Measurements from ENCODE around the gene CDHR5. TPM values are rescaled to one million over a fixed set of nuclear protein-coding genes. Genes with fewer than 3 reads are reported as not detected.

The CDHR5 gene
- total and polyA plus RNA-seq, 2 donors = 0.05 TPM; not detected in 1

DNA sequence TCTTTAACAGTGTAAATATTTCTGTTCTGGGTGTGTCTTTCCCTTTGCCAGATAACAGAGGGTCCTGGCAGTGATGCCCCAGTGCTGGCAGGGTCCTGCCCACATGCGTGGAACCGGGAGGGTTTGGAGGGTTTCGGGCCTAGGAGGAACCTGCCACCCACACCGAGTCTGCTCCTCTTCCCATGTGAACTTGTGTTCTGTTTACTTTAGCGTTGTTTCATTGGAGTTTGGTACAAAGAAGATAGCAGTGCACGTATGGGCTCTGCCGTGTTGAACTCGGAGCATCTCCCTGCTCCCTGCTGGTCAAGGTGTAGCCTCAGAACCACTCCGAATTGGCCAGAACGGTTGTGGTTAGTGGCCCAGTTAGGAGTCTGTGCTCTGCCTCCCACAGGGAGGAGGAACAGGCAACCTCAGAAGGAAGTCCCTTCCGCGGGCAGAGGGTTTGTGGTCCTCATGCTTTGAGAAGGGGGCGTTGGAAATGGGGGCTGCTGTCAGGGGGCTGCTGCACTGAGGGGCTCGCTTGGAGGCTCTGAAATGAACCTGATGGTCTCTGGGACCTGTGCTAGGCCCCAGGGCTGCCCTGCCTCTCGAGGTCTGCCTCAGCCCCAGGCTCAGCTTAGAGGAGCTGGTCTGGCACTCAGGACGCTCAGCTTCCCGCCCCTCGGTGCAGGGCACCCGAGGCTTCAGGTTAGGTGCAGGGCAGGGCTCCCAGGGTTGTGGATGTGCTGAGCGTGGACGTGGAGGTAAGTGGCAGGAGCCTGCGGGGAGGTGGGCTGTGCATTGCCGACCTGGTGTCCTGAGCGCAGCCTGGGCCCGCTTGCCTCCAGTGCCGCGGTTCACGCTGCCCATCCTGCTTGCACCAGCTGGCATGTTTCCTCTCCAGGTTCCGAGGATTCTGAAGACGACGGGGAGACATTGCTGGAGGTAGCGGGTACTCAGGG lies 38.1 kb downstream of the CDHR5 start:
- no peaks in the 10 kb centered on the region for H3K27me3 ChIP-seq (ENCODE audit: control insufficient read depth in 2 of 2, insufficient read depth in 1 of 2, low read length in 1 of 2)
- peaks cover 1 to 5% of the 10 kb centered on the region in 2 donors for H3K9me3 ChIP-seq (ENCODE audit: control insufficient read depth in 2 of 2, insufficient read depth in 1 of 2, low read length in 1 of 2)
- H3K4me1 ChIP-seq (ENCODE audit: control insufficient read depth in 2 of 2, insufficient read depth in 2 of 2, low read length in 2 of 2) = peaks cover 0 to 10% of the 10 kb centered on the region in 2 donors
- WGBS = 95% methylated on average over 32 of the region's 32 CpGs
- no peak for DNase-seq (ENCODE audit: low read depth in 6 of 9, low spot score in 9 of 9)
- no peak overlapping the region for H3K27ac ChIP-seq (ENCODE audit: low read depth in 1 of 2, low read length in 1 of 2)
- H3K4me3 ChIP-seq (ENCODE audit: low read length in 2 of 2) = no peak overlapping the region
- H3K36me3 ChIP-seq (ENCODE audit: control insufficient read depth in 2 of 2, insufficient read depth in 2 of 2, low read length in 1 of 2) = peaks cover 66 to 70% of the 10 kb centered on the region in 2 donors

DNA sequence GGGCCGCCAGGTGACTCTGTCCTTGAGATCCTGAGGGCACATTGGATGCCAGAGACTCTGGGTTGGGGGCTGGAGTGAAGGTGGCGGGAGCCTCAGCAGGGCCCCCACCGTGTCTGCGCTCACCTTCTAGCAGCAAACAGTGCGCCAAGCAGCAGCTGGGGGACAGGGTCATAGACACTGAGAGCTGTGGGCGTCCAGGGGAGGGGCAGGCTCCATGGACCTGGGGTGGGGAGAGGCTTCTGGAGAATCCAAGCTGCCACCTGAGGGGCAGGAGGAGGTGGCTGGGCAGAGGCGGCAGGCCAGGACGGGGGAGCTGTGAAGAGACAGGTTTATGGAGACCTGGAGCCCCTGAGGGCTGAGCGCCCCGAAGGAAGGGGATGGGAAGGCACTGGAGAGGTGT lies 40.5 kb downstream of the CDHR5 start:
- H3K36me3 ChIP-seq (ENCODE audit: control insufficient read depth in 2 of 2, insufficient read depth in 2 of 2, low read length in 1 of 2) = peaks cover 48 to 59% of the 10 kb centered on the region in 2 donors
- peaks cover 6 to 24% of the 10 kb centered on the region in 2 donors for H3K4me1 ChIP-seq (ENCODE audit: control insufficient read depth in 2 of 2, insufficient read depth in 2 of 2, low read length in 2 of 2)
- WGBS = 99% methylated on average over 10 of the region's 10 CpGs
- H3K9me3 ChIP-seq (ENCODE audit: control insufficient read depth in 2 of 2, insufficient read depth in 1 of 2, low read length in 1 of 2) = peaks cover 0 to 5% of the 10 kb centered on the region in 2 donors
- H3K27ac ChIP-seq (ENCODE audit: low read depth in 1 of 2, low read length in 1 of 2) = no peak overlapping the region
- H3K4me3 ChIP-seq (ENCODE audit: low read length in 2 of 2) = no peak overlapping the region
- no peaks in the 10 kb centered on the region for H3K27me3 ChIP-seq (ENCODE audit: control insufficient read depth in 2 of 2, insufficient read depth in 1 of 2, low read length in 1 of 2)
- no peak for DNase-seq (ENCODE audit: low read depth in 6 of 9, low spot score in 9 of 9)

DNA sequence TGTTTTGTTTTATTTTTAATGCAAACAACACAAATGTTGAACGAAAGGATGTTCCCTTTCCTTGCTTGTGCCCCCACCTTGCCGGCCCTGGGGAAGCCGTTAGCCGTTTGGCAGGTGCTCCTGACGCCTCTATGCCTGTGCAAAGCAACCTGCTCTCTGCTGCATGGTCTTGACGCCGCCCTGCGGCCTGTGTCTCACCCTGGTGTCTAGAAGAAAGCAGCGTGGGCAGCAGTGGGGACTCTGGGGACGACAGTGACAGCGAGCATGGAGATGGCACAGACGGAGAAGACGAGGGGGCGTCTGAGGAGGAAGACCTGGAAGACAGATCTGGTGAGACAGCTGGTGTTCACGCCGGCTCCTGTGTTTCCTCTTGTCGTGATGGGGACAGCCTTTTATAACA lies 43.0 kb downstream of the CDHR5 start:
- DNase-seq (ENCODE audit: low read depth in 6 of 9, low spot score in 9 of 9) = no peak
- Histone ChIP-seq H3K27ac (ENCODE audit: low read depth in 1 of 2, low read length in 1 of 2) (no peak overlapping the region), H3K9me3 (ENCODE audit: control insufficient read depth in 2 of 2, insufficient read depth in 1 of 2, low read length in 1 of 2) (peaks cover 0 to 5% of the 10 kb centered on the region in 2 donors), H3K4me1 (ENCODE audit: control insufficient read depth in 2 of 2, insufficient read depth in 2 of 2, low read length in 2 of 2) (peaks cover 23 to 37% of the 10 kb centered on the region in 2 donors), H3K36me3 (ENCODE audit: control insufficient read depth in 2 of 2, insufficient read depth in 2 of 2, low read length in 1 of 2) (peaks cover 34 to 38% of the 10 kb centered on the region in 2 donors), H3K4me3 (ENCODE audit: low read length in 2 of 2) (no peak overlapping the region), H3K27me3 (ENCODE audit: control insufficient read depth in 2 of 2, insufficient read depth in 1 of 2, low read length in 1 of 2) (no peaks in the 10 kb centered on the region)
- 96% methylated on average over 17 of the region's 17 CpGs for WGBS

DNA sequence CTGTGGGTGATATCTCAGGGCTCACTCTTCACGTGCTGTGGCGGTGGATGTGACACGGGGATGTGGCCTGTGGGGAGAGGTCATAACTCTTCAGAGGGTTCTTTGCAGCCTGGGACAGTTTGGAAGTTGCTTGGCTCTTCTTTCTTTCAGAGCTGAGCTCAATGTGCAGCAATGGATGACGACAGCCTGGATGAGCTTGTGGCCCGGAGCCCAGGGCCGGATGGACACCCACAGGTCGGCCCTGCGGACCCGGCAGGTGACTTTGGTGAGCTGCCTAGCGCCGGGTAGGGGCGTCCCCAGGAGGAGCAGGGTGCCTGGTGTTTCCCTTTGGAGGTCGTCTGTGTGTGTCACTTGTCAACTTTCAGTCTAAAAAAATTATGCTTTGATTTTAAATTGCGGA lies 43.4 kb downstream of the CDHR5 start:
- Histone ChIP-seq H3K36me3 (ENCODE audit: control insufficient read depth in 2 of 2, insufficient read depth in 2 of 2, low read length in 1 of 2) (peaks cover 29 to 34% of the 10 kb centered on the region in 2 donors), H3K27me3 (ENCODE audit: control insufficient read depth in 2 of 2, insufficient read depth in 1 of 2, low read length in 1 of 2) (no peaks in the 10 kb centered on the region), H3K4me1 (ENCODE audit: control insufficient read depth in 2 of 2, insufficient read depth in 2 of 2, low read length in 2 of 2) (peaks cover 23 to 37% of the 10 kb centered on the region in 2 donors), H3K4me3 (ENCODE audit: low read length in 2 of 2) (no peak overlapping the region), H3K27ac (ENCODE audit: low read depth in 1 of 2, low read length in 1 of 2) (no peak overlapping the region), H3K9me3 (ENCODE audit: control insufficient read depth in 2 of 2, insufficient read depth in 1 of 2, low read length in 1 of 2) (peaks cover 0 to 5% of the 10 kb centered on the region in 2 donors)
- no peak for DNase-seq (ENCODE audit: low read depth in 6 of 9, low spot score in 9 of 9)
- 95% methylated on average over 14 of the region's 14 CpGs for WGBS

GRCh38 chr11:579830-580601 lies 44.7 kb downstream of the CDHR5 start:
- Histone ChIP-seq H3K4me3 (ENCODE audit: low read length in 2 of 2) (no peak overlapping the region), H3K9me3 (ENCODE audit: control insufficient read depth in 2 of 2, insufficient read depth in 1 of 2, low read length in 1 of 2) (peaks cover 0 to 5% of the 10 kb centered on the region in 2 donors), H3K36me3 (ENCODE audit: control insufficient read depth in 2 of 2, insufficient read depth in 2 of 2, low read length in 1 of 2) (peaks cover 26 to 31% of the 10 kb centered on the region in 2 donors), H3K4me1 (ENCODE audit: control insufficient read depth in 2 of 2, insufficient read depth in 2 of 2, low read length in 2 of 2) (peaks cover 23 to 43% of the 10 kb centered on the region in 2 donors), H3K27me3 (ENCODE audit: control insufficient read depth in 2 of 2, insufficient read depth in 1 of 2, low read length in 1 of 2) (peaks cover 0 to 6% of the 10 kb centered on the region in 2 donors), H3K27ac (ENCODE audit: low read depth in 1 of 2, low read length in 1 of 2) (no peak overlapping the region)
- WGBS = 96% methylated on average over 20 of the region's 20 CpGs
- no peak for DNase-seq (ENCODE audit: low read depth in 6 of 9, low spot score in 9 of 9)

DNA sequence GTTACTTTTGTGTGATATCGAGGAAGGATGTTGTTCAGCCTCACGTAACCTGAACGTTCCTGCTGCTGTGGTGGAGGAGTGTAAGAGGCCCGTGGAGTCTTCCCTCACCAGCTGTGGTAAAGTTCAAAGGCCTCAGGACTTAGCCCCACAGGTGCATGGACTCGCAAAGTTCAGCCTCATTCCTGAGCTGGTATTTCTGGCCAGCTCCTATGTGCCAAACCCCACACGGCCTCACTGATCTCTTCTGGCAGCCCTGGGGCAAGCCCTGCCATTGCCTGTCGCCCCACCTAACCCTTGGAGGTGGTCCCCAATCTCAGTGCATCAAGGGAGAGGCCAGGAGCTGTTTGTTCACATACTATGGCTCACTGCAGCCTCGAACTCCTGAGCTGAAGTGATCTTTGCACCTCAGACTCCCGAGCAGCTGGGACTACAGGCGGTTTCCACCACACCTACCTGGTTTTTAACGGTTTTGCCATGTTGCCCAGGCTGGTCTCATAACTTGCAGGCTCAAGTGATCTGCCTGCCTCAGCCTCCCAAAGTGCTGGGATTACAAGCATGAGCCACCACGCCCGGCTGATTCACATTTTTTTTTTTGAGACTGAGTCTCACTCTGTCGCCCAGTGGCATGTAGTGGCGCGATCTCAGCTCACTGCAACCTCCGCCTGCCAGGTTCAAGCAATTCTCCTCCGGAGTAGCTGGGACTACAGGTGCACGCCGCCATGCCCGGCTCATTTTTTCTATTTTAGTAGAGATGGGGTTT lies 46.3 kb downstream of the CDHR5 start:
- WGBS = 70% methylated on average over 21 of the region's 21 CpGs
- Histone ChIP-seq H3K27me3 (ENCODE audit: control insufficient read depth in 2 of 2, insufficient read depth in 1 of 2, low read length in 1 of 2) (peaks cover 0 to 8% of the 10 kb centered on the region in 2 donors), H3K4me3 (ENCODE audit: low read length in 2 of 2) (peak overlapping the region in 1 of 2 donors; percentile 85), H3K27ac (ENCODE audit: low read depth in 1 of 2, low read length in 1 of 2) (peak overlapping the region in 1 of 2 donors; percentile 74), H3K36me3 (ENCODE audit: control insufficient read depth in 2 of 2, insufficient read depth in 2 of 2, low read length in 1 of 2) (peaks cover 16 to 21% of the 10 kb centered on the region in 2 donors), H3K4me1 (ENCODE audit: control insufficient read depth in 2 of 2, insufficient read depth in 2 of 2, low read length in 2 of 2) (peaks cover 28 to 58% of the 10 kb centered on the region in 2 donors), H3K9me3 (ENCODE audit: control insufficient read depth in 2 of 2, insufficient read depth in 1 of 2, low read length in 1 of 2) (no peaks in the 10 kb centered on the region)
- DNase-seq (ENCODE audit: low read depth in 6 of 9, low spot score in 9 of 9) = peak in 1 of 9 donors; percentile 54

GRCh38 chr11:577611-577894 lies 47.2 kb downstream of the CDHR5 start:
- DNase-seq (ENCODE audit: low read depth in 6 of 9, low spot score in 9 of 9) = no peak
- H3K4me3 ChIP-seq (ENCODE audit: low read length in 2 of 2) = peak overlapping the region; percentile 84 to 85
- H3K4me1 ChIP-seq (ENCODE audit: control insufficient read depth in 2 of 2, insufficient read depth in 2 of 2, low read length in 2 of 2) = peaks cover 28 to 67% of the 10 kb centered on the region in 2 donors
- H3K36me3 ChIP-seq (ENCODE audit: control insufficient read depth in 2 of 2, insufficient read depth in 2 of 2, low read length in 1 of 2) = peaks cover 14 to 18% of the 10 kb centered on the region in 2 donors
- H3K27me3 ChIP-seq (ENCODE audit: control insufficient read depth in 2 of 2, insufficient read depth in 1 of 2, low read length in 1 of 2) = peaks cover 0 to 8% of the 10 kb centered on the region in 2 donors
- H3K9me3 ChIP-seq (ENCODE audit: control insufficient read depth in 2 of 2, insufficient read depth in 1 of 2, low read length in 1 of 2) = no peaks in the 10 kb centered on the region
- no peak overlapping the region for H3K27ac ChIP-seq (ENCODE audit: low read depth in 1 of 2, low read length in 1 of 2)
- 85% methylated on average over 6 of the region's 6 CpGs for WGBS

GRCh38 chr11:576811-577610 lies 47.7 kb downstream of the CDHR5 start:
- WGBS = 7% methylated on average over 43 of the region's 48 CpGs
- Histone ChIP-seq H3K36me3 (ENCODE audit: control insufficient read depth in 2 of 2, insufficient read depth in 2 of 2, low read length in 1 of 2) (peaks cover 9 to 14% of the 10 kb centered on the region in 2 donors), H3K4me1 (ENCODE audit: control insufficient read depth in 2 of 2, insufficient read depth in 2 of 2, low read length in 2 of 2) (peaks cover 28 to 71% of the 10 kb centered on the region in 2 donors), H3K27ac (ENCODE audit: low read depth in 1 of 2, low read length in 1 of 2) (peak overlapping the region; percentile 17 to 42), H3K27me3 (ENCODE audit: control insufficient read depth in 2 of 2, insufficient read depth in 1 of 2, low read length in 1 of 2) (peaks cover 0 to 8% of the 10 kb centered on the region in 2 donors), H3K9me3 (ENCODE audit: control insufficient read depth in 2 of 2, insufficient read depth in 1 of 2, low read length in 1 of 2) (no peaks in the 10 kb centered on the region), H3K4me3 (ENCODE audit: low read length in 2 of 2) (peak overlapping the region; percentile 84 to 85)
- peak in 1 of 9 donors; percentile 20 for DNase-seq (ENCODE audit: low read depth in 6 of 9, low spot score in 9 of 9)
